ENCODE data around the gene MACROD2. TPM values are rescaled to one million over a fixed set of nuclear protein-coding genes. Genes with fewer than 3 reads are reported as not detected.

Gene MACROD2
- total RNA-seq, 1 experiment from 2014 or later = 3.7 TPM

- no peaks in the 10 kb centered on the region for H3K27me3 ChIP-seq (ENCODE audit: insufficient read depth, low read length)
- no peak overlapping the region for H2AFZ ChIP-seq (ENCODE audit: low read depth, low read length, poor library complexity, severe bottlenecking)
- no peaks in the 10 kb centered on the region for H3K36me3 ChIP-seq (ENCODE audit: control insufficient read depth in 1 of 2, insufficient read depth in 2 of 2, low read length in 2 of 2)
- H3K27ac ChIP-seq (ENCODE audit: low read depth, low read length) = no peak overlapping the region
- no peaks in the 10 kb centered on the region for H3K4me1 ChIP-seq (ENCODE audit: control insufficient read depth in 1 of 2, insufficient read depth in 2 of 2, low read length in 2 of 2)
- H3K9me2 ChIP-seq (ENCODE audit: insufficient read depth) = no peaks in the 10 kb centered on the region
- CTCF ChIA-PET = no interaction called here
- TF ChIP-seq ZBTB33 (IDR thresholded peaks at IDR 0.05; ENCODE audit: extremely low read depth, insufficient replicate concordance, low read length) = no peak
- TF ChIP-seq CBX3 (IDR thresholded peaks at IDR 0.05; ENCODE audit: low read depth) = no peak
- TF ChIP-seq ELF1 (IDR thresholded peaks at IDR 0.05; ENCODE audit: borderline replicate concordance, low read depth) = no peak
- no peak for TF ChIP-seq CEBPB (IDR thresholded peaks at IDR 0.05; ENCODE audit: low read depth)
- TF ChIP-seq TCF7L2 (IDR thresholded peaks at IDR 0.05; ENCODE audit: borderline replicate concordance, extremely low read depth, insufficient read depth, insufficient read length) = no peak
- TF ChIP-seq POLR2A (IDR thresholded peaks at IDR 0.05; ENCODE audit: borderline replicate concordance, extremely low read depth, insufficient read depth, insufficient read length) = no peak
- no peak for DNase-seq (ENCODE audit: low read depth, low spot score)
- RAD21 ChIA-PET (ENCODE audit: low non-redundant PET in 1 of 2, low total read pairs in 2 of 2, uncharacterized antibody in 2 of 2, unreplicated experiment in 2 of 2) = no interaction called here
- POLR2A ChIA-PET = no interaction called here
- no peak overlapping the region for H3K4me2 ChIP-seq (ENCODE audit: low read length)
- no peaks in the 10 kb centered on the region for H3K79me2 ChIP-seq (ENCODE audit: insufficient read depth, low read length)
- intact Hi-C loops (cut with micrococcal nuclease) = no loop called here
- H3K4me3 ChIP-seq (replicated peaks in 1 of 2; ENCODE audit: low read depth in 1 of 2, low read length in 2 of 2) = no peak overlapping the region
- no peak for ATAC-seq
- no peaks in the 10 kb centered on the region for H4K20me1 ChIP-seq (ENCODE audit: insufficient read depth)
- H3K9me3 ChIP-seq (ENCODE audit: control insufficient read depth in 1 of 2, insufficient read depth in 1 of 2, low read depth in 1 of 2, low read length in 2 of 2) = no peaks in the 10 kb centered on the region
- H3K9ac ChIP-seq (ENCODE audit: low read length) = no peak overlapping the region
- BruUV-seq (replicated peaks) = no TSS peak
Observed at GRCh38 chr20:14477125-14477524, 481.8 kb downstream of the MACROD2 start.

GRCh38 chr20:14478126-14478525, 482.8 kb downstream of the MACROD2 start:
- no peaks in the 10 kb centered on the region for H3K79me2 ChIP-seq (ENCODE audit: insufficient read depth, low read length)
- intact Hi-C loops (cut with micrococcal nuclease) = no loop called here
- H3K4me1 ChIP-seq (ENCODE audit: control insufficient read depth in 1 of 2, insufficient read depth in 2 of 2, low read length in 2 of 2) = no peaks in the 10 kb centered on the region
- BruUV-seq (replicated peaks) = no TSS peak
- ChIA-PET RAD21 (ENCODE audit: low non-redundant PET in 1 of 2, low total read pairs in 2 of 2, uncharacterized antibody in 2 of 2, unreplicated experiment in 2 of 2) (no interaction called here), CTCF (no interaction called here), POLR2A (no interaction called here)
- no peaks in the 10 kb centered on the region for H4K20me1 ChIP-seq (ENCODE audit: insufficient read depth)
- no peak overlapping the region for H3K9ac ChIP-seq (ENCODE audit: low read length)
- no peaks in the 10 kb centered on the region for H3K9me3 ChIP-seq (ENCODE audit: control insufficient read depth in 1 of 2, insufficient read depth in 1 of 2, low read depth in 1 of 2, low read length in 2 of 2)
- no peaks in the 10 kb centered on the region for H3K9me2 ChIP-seq (ENCODE audit: insufficient read depth)
- H3K36me3 ChIP-seq (ENCODE audit: control insufficient read depth in 1 of 2, insufficient read depth in 2 of 2, low read length in 2 of 2) = no peaks in the 10 kb centered on the region
- DNase-seq (ENCODE audit: low read depth, low spot score) (no peak), ATAC-seq (no peak)
- H3K27ac ChIP-seq (ENCODE audit: low read depth, low read length) = no peak overlapping the region
- H3K4me2 ChIP-seq (ENCODE audit: low read length) = no peak overlapping the region
- H3K27me3 ChIP-seq (ENCODE audit: insufficient read depth, low read length) = no peaks in the 10 kb centered on the region
- no peak overlapping the region for H2AFZ ChIP-seq (ENCODE audit: low read depth, low read length, poor library complexity, severe bottlenecking)
- H3K4me3 ChIP-seq (replicated peaks in 1 of 2; ENCODE audit: low read depth in 1 of 2, low read length in 2 of 2) = no peak overlapping the region
- TF ChIP-seq YY1 (IDR thresholded peaks at IDR 0.05; ENCODE audit: extremely low read depth, insufficient replicate concordance, low read depth, low read length) (no peak), ELF1 (IDR thresholded peaks at IDR 0.05; ENCODE audit: borderline replicate concordance, low read depth) (no peak), MAX (IDR thresholded peaks at IDR 0.05) (no peak), EZH2phosphoT487 (IDR thresholded peaks at IDR 0.05; ENCODE audit: borderline replicate concordance) (no peak), REST (IDR thresholded peaks at IDR 0.05; ENCODE audit: low read depth) (no peak), EGR1 (IDR thresholded peaks at IDR 0.05; ENCODE audit: low read depth) (no peak), ZFX (IDR thresholded peaks at IDR 0.05) (no peak), ZBTB33 (IDR thresholded peaks at IDR 0.05; ENCODE audit: extremely low read depth, insufficient replicate concordance, low read length) (no peak), CEBPB (IDR thresholded peaks at IDR 0.05; ENCODE audit: low read depth) (no peak), JUND (IDR thresholded peaks at IDR 0.05) (no peak), CBX3 (IDR thresholded peaks at IDR 0.05; ENCODE audit: low read depth) (no peak)

Measured in HCT116 (cell line).